ENCODE measurements around the gene ZBTB32. TPM values are rescaled to one million over a fixed set of nuclear protein-coding genes. Genes with fewer than 3 reads are reported as not detected.

ZBTB32 gene
- total RNA-seq, 1 donor from 2014 or later: 234 TPM

- Mint-ChIP-seq H3K27me3 (ENCODE audit: low read depth) (no peaks in the 10 kb centered on the region), H3K27ac (no peak overlapping the region), H3K36me3 (ENCODE audit: low read depth) (peaks cover 92% of the 10 kb centered on the region), H3K4me3 (ENCODE audit: low read depth) (no peak overlapping the region), H3K4me1 (ENCODE audit: low read depth) (no peaks in the 10 kb centered on the region), H3K9me3 (no peaks in the 10 kb centered on the region)
- no peak for DNase-seq (ENCODE audit: low spot score)
- intact Hi-C loops (cut with micrococcal nuclease): no loop called here
These were observed 21.0 kb downstream of the ZBTB32 start for GRCh38 chr19:35725216-35725861.

- Mint-ChIP-seq H3K4me3 (ENCODE audit: low read depth) (no peak overlapping the region), H3K36me3 (ENCODE audit: low read depth) (peaks cover 87% of the 10 kb centered on the region), H3K4me1 (ENCODE audit: low read depth) (no peaks in the 10 kb centered on the region), H3K27ac (no peak overlapping the region), H3K27me3 (ENCODE audit: low read depth) (no peaks in the 10 kb centered on the region), H3K9me3 (no peaks in the 10 kb centered on the region)
- DNase-seq (ENCODE audit: low spot score): no peak
- intact Hi-C loops (cut with micrococcal nuclease): no loop called here
These were observed 22.9 kb downstream of the ZBTB32 start for GRCh38 chr19:35727053-35727955.

- intact Hi-C loops (cut with micrococcal nuclease): no loop called here
- Mint-ChIP-seq H3K4me3 (ENCODE audit: low read depth) (no peak overlapping the region), H3K27ac (no peak overlapping the region), H3K4me1 (ENCODE audit: low read depth) (no peaks in the 10 kb centered on the region), H3K36me3 (ENCODE audit: low read depth) (peaks cover 79% of the 10 kb centered on the region), H3K27me3 (ENCODE audit: low read depth) (no peaks in the 10 kb centered on the region), H3K9me3 (no peaks in the 10 kb centered on the region)
- no peak for DNase-seq (ENCODE audit: low spot score)
These were observed 23.8 kb downstream of the ZBTB32 start for GRCh38 chr19:35727956-35728706.

GRCh38 chr19:35729021-35729420 lies 24.7 kb downstream of the ZBTB32 start:
- intact Hi-C loops (cut with micrococcal nuclease): no loop called here
- no peak for DNase-seq (ENCODE audit: low spot score)
- no peaks in the 10 kb centered on the region for H3K27me3 Mint-ChIP-seq (ENCODE audit: low read depth)
- H3K9me3 Mint-ChIP-seq: no peaks in the 10 kb centered on the region
- no peaks in the 10 kb centered on the region for H3K4me1 Mint-ChIP-seq (ENCODE audit: low read depth)
- peaks cover 79% of the 10 kb centered on the region for H3K36me3 Mint-ChIP-seq (ENCODE audit: low read depth)
- H3K4me3 Mint-ChIP-seq (ENCODE audit: low read depth): no peak overlapping the region
- no peak overlapping the region for H3K27ac Mint-ChIP-seq

GRCh38 chr19:35729763-35730162 lies 25.4 kb downstream of the ZBTB32 start:
- no peaks in the 10 kb centered on the region for H3K9me3 Mint-ChIP-seq
- peaks cover 81% of the 10 kb centered on the region for H3K36me3 Mint-ChIP-seq (ENCODE audit: low read depth)
- DNase-seq (ENCODE audit: low spot score): no peak
- no peaks in the 10 kb centered on the region for H3K4me1 Mint-ChIP-seq (ENCODE audit: low read depth)
- no peak overlapping the region for H3K4me3 Mint-ChIP-seq (ENCODE audit: low read depth)
- H3K27me3 Mint-ChIP-seq (ENCODE audit: low read depth): no peaks in the 10 kb centered on the region
- H3K27ac Mint-ChIP-seq: no peak overlapping the region
- intact Hi-C loops (cut with micrococcal nuclease): no loop called here

GRCh38 chr19:35730326-35730725 lies 26.0 kb downstream of the ZBTB32 start:
- no peak overlapping the region for H3K4me3 Mint-ChIP-seq (ENCODE audit: low read depth)
- no peaks in the 10 kb centered on the region for H3K27me3 Mint-ChIP-seq (ENCODE audit: low read depth)
- H3K36me3 Mint-ChIP-seq (ENCODE audit: low read depth): peaks cover 80% of the 10 kb centered on the region
- no peaks in the 10 kb centered on the region for H3K4me1 Mint-ChIP-seq (ENCODE audit: low read depth)
- no peaks in the 10 kb centered on the region for H3K9me3 Mint-ChIP-seq
- intact Hi-C loops (cut with micrococcal nuclease): no loop called here
- DNase-seq (ENCODE audit: low spot score): no peak
- no peak overlapping the region for H3K27ac Mint-ChIP-seq

GRCh38 chr19:35731353-35731752 lies 27.0 kb downstream of the ZBTB32 start:
- no peak overlapping the region for H3K27ac Mint-ChIP-seq
- H3K4me1 Mint-ChIP-seq (ENCODE audit: low read depth): peaks cover under 1% of the 10 kb centered on the region
- no peaks in the 10 kb centered on the region for H3K9me3 Mint-ChIP-seq
- intact Hi-C loops (cut with micrococcal nuclease): no loop called here
- no peaks in the 10 kb centered on the region for H3K27me3 Mint-ChIP-seq (ENCODE audit: low read depth)
- no peak for DNase-seq (ENCODE audit: low spot score)
- H3K4me3 Mint-ChIP-seq (ENCODE audit: low read depth): no peak overlapping the region
- peaks cover 78% of the 10 kb centered on the region for H3K36me3 Mint-ChIP-seq (ENCODE audit: low read depth)

GRCh38 chr19:35731779-35732405 lies 27.5 kb downstream of the ZBTB32 start:
- Mint-ChIP-seq H3K27me3 (ENCODE audit: low read depth) (no peaks in the 10 kb centered on the region), H3K27ac (no peak overlapping the region), H3K4me1 (ENCODE audit: low read depth) (peaks cover 3% of the 10 kb centered on the region), H3K36me3 (ENCODE audit: low read depth) (peaks cover 78% of the 10 kb centered on the region), H3K9me3 (no peaks in the 10 kb centered on the region), H3K4me3 (ENCODE audit: low read depth) (no peak overlapping the region)
- intact Hi-C loops (cut with micrococcal nuclease): no loop called here
- DNase-seq (ENCODE audit: low spot score): no peak

- intact Hi-C loops (cut with micrococcal nuclease): no loop called here
- Mint-ChIP-seq H3K27me3 (ENCODE audit: low read depth) (no peaks in the 10 kb centered on the region), H3K4me1 (ENCODE audit: low read depth) (peaks cover 5% of the 10 kb centered on the region), H3K9me3 (no peaks in the 10 kb centered on the region), H3K4me3 (ENCODE audit: low read depth) (no peak overlapping the region), H3K27ac (no peak overlapping the region), H3K36me3 (ENCODE audit: low read depth) (peaks cover 81% of the 10 kb centered on the region)
- no peak for DNase-seq (ENCODE audit: low spot score)
These were observed 28.3 kb downstream of the ZBTB32 start for GRCh38 chr19:35732540-35733179.

GRCh38 chr19:35733180-35734125 lies 29.1 kb downstream of the ZBTB32 start:
- Mint-ChIP-seq H3K27ac (no peak overlapping the region), H3K4me3 (ENCODE audit: low read depth) (no peak overlapping the region), H3K36me3 (ENCODE audit: low read depth) (peaks cover 81% of the 10 kb centered on the region)

GRCh38 chr19:35734273-35734672 lies 29.9 kb downstream of the ZBTB32 start:
- no peak for DNase-seq (ENCODE audit: low spot score)
- Mint-ChIP-seq H3K27ac (no peak overlapping the region), H3K27me3 (ENCODE audit: low read depth) (no peaks in the 10 kb centered on the region), H3K36me3 (ENCODE audit: low read depth) (peaks cover 81% of the 10 kb centered on the region), H3K9me3 (no peaks in the 10 kb centered on the region), H3K4me1 (ENCODE audit: low read depth) (peaks cover 5% of the 10 kb centered on the region), H3K4me3 (ENCODE audit: low read depth) (no peak overlapping the region)
- intact Hi-C loops (cut with micrococcal nuclease): no loop called here

More at GRCh38 chr19:35733180-35734125, 29.1 kb downstream of the ZBTB32 start:
- no peak for DNase-seq (ENCODE audit: low spot score)
- Mint-ChIP-seq H3K9me3 (no peaks in the 10 kb centered on the region), H3K27me3 (ENCODE audit: low read depth) (no peaks in the 10 kb centered on the region), H3K4me1 (ENCODE audit: low read depth) (peaks cover 5% of the 10 kb centered on the region)
- intact Hi-C loops (cut with micrococcal nuclease): no loop called here
